Stomach (tissue), 9 donors: Measurements from ENCODE around the gene HTR1D. TPM values are rescaled to one million over a fixed set of nuclear protein-coding genes. Genes with fewer than 3 reads are reported as not detected.

ENCODE experiments used
- DNase-seq, 2 donors: peaks; one replicate each; pipeline versions ENCODE4 v3.0.0 to v3.0.0-alpha.2; 2013 to 2019
- H3K27ac ChIP-seq, 5 donors: fragments of 200-600 bp in 4 of 5; sonication (generic) in 4 of 5; one replicate each; pipeline ENCODE4 v1.5.1; 2013 to 2019; ENCODE audit warnings: mild to moderate bottlenecking in 1 of 5, moderate library complexity in 1 of 5
- H3K27me3 ChIP-seq, 3 donors: fragments of 200-600 bp; sonication (generic); one replicate each; pipeline ENCODE4 v1.5.1; 2017 to 2019; ENCODE audit warnings: mixed run types in 1 of 3
- H3K36me3 ChIP-seq, 4 donors: fragments of 200-600 bp; sonication (generic); 1 replicate in 3 of 4; 2 replicates in 1 of 4; pipeline ENCODE4 v1.5.1; 2016 to 2019
- H3K4me1 ChIP-seq, 4 donors: fragments of 200-600 bp; sonication (generic); one replicate each; pipeline ENCODE4 v1.5.1; 2016 to 2019
- H3K4me3 ChIP-seq, 4 donors: fragments of 200-600 bp; sonication (generic) in 3 of 4; one replicate each; pipeline ENCODE4 v1.5.1; 2016 to 2019; ENCODE audit warnings: mild to moderate bottlenecking in 1 of 4
- H3K9me3 ChIP-seq, 4 donors: fragments of 200-600 bp; sonication (generic); one replicate each; pipeline ENCODE4 v1.5.1; 2016 to 2019
- EP300 ChIP-seq: sonication (generic); formaldehyde crosslinking; IDR thresholded peaks from one replicate; pipeline ENCODE4 v1.6.1; 2017; ENCODE audit warnings: antibody characterized with exemption
- POLR2A ChIP-seq, 4 donors: fragments of 450-650 bp; IDR thresholded peaks; one replicate each; pipeline ENCODE4 v1.6.1; 2016; ENCODE audit warnings: antibody characterized with exemption in 4 of 4, control low read depth in 2 of 4, mild to moderate bottlenecking in 1 of 4, moderate library complexity in 1 of 4
- POLR2AphosphoS5 ChIP-seq, 3 donors: sonication (generic); formaldehyde crosslinking; IDR thresholded peaks; one replicate each; pipeline ENCODE4 v1.6.1; 2016; ENCODE audit warnings: antibody characterized with exemption in 3 of 3
- WGBS, 5 donors: extraction: QIAGEN DNeasy Blood & Tissue Kit in 3 of 5; methylation state at CpG; one replicate each; pipeline versions ENCODE4 v1.1.5 to v1.1.7; 2013 to 2018; 5-methylcytosine and 5-hydroxymethylcytosine counted together
- intact Hi-C: fragments of 100-400 bp; cut with DNase I; formaldehyde crosslinking; loops from one replicate; pipeline ENCODE4 v1.15.1; 2023; ENCODE audit warnings: low total_unique reads
- polyA plus RNA-seq, 3 donors: library from polyadenylated mRNA; stranded (reverse); fragments of 200-250 nt; gene quantifications; one replicate each; pipeline ENCODE4 v1.2.3, GENCODE V29; 2013
- total RNA-seq, 5 donors: library from RNA; depleted of rRNA; stranded (reverse); fragments of >200 nt; gene quantifications; one replicate each; pipeline versions ENCODE4 v1.1.0 to v1.2.3, GENCODE V29; 2014 to 2016
- TF ChIP-seq, protein P1 (sequence below), 7 experiments: fragments of 450-650 bp in 4 of 7; fragments of 200-600 bp in 3 of 7; sonication (generic) in 3 of 7; IDR thresholded peaks; one replicate each; pipeline ENCODE4 v1.5.1; 2016 to 2019; ENCODE audit warnings: antibody characterized with exemption in 7 of 7, control low read depth in 2 of 7, mild to moderate bottlenecking in 1 of 7
- donor health status: healthy with polysubstance abuse.
- donor health status: Bipolar disorder and iron deficiency.
- donor health status: healthy.

Gene HTR1D
- total and polyA plus RNA-seq, 8 donors: 0.19 to 0.58 TPM; not detected in 6

DNA sequence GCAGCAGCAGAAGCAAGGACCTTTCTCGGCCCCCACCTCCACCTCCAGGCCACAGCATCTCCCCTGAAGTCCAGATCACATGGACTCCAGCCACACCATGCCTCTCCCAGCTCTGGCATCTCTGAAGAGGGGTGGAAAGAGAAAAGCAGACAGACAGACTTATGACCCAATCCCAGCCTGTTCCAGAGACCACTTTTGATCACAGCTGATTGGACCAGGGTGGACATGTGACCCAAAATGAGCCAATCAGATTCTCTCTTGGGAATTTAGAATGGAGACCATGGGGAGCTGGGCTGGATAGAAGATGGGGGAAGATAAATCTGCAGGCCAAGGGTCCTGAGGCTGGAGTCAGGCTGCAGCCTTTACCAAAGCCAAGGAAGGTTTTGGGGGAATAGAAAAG, 16.4 kb downstream of the HTR1D start:
- H3K4me1 ChIP-seq: no peaks in the 10 kb centered on the region
- no peak for TF ChIP-seq EP300
- TF ChIP-seq POLR2AphosphoS5 (IDR thresholded peaks at IDR 0.05): no peak
- TF ChIP-seq, protein P1, sequence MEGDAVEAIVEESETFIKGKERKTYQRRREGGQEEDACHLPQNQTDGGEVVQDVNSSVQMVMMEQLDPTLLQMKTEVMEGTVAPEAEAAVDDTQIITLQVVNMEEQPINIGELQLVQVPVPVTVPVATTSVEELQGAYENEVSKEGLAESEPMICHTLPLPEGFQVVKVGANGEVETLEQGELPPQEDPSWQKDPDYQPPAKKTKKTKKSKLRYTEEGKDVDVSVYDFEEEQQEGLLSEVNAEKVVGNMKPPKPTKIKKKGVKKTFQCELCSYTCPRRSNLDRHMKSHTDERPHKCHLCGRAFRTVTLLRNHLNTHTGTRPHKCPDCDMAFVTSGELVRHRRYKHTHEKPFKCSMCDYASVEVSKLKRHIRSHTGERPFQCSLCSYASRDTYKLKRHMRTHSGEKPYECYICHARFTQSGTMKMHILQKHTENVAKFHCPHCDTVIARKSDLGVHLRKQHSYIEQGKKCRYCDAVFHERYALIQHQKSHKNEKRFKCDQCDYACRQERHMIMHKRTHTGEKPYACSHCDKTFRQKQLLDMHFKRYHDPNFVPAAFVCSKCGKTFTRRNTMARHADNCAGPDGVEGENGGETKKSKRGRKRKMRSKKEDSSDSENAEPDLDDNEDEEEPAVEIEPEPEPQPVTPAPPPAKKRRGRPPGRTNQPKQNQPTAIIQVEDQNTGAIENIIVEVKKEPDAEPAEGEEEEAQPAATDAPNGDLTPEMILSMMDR (IDR thresholded peaks at IDR 0.05): no peak
- TF ChIP-seq POLR2A (IDR thresholded peaks at IDR 0.05): no peak
- H3K9me3 ChIP-seq: no peaks in the 10 kb centered on the region
- no peak for DNase-seq
- no peak overlapping the region for H3K27ac ChIP-seq
- WGBS, 5 donors: 71 to 89% (median 83%) methylated on average over 1 of the region's 1 CpG
- peaks cover 0 to 14% (median 7%) of the 10 kb centered on the region in 3 donors for H3K27me3 ChIP-seq
- intact Hi-C loops: no loop called here
- no peaks in the 10 kb centered on the region for H3K36me3 ChIP-seq
- no peak overlapping the region for H3K4me3 ChIP-seq

DNA sequence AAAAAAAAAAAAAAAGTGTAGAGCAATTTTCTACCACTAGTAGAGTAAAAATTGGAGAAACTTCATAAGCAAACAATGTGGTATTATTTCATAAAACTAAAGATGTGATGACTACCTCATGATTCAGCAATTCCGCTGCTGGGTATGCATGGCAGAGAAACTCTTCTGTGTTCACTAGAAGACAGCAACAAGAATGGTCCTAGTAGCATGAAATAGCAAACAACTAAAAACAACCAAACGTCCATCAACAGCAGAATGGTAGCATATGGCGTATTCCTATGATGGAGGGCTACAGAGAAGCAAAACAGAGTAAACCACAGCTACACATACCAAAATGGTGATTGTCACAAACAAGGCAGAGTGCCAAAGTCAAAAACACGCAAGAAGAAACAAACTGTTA, 18.9 kb downstream of the HTR1D start:
- Histone ChIP-seq H3K27me3 (peaks cover 0 to 15% (median 7%) of the 10 kb centered on the region in 3 donors), H3K27ac (no peak overlapping the region), H3K4me3 (no peak overlapping the region), H3K36me3 (no peaks in the 10 kb centered on the region), H3K4me1 (peaks cover 0 to 3% (median 0%) of the 10 kb centered on the region in 4 donors), H3K9me3 (no peaks in the 10 kb centered on the region)
- intact Hi-C loops: no loop called here
- WGBS, 5 donors: 58 to 67% (median 61%) methylated on average over 4 of the region's 4 CpGs
- TF ChIP-seq, protein P1 (IDR thresholded peaks at IDR 0.05): no peak
- TF ChIP-seq POLR2AphosphoS5 (IDR thresholded peaks at IDR 0.05): no peak
- no peak for TF ChIP-seq POLR2A (IDR thresholded peaks at IDR 0.05)
- TF ChIP-seq EP300: no peak
- no peak for DNase-seq

DNA sequence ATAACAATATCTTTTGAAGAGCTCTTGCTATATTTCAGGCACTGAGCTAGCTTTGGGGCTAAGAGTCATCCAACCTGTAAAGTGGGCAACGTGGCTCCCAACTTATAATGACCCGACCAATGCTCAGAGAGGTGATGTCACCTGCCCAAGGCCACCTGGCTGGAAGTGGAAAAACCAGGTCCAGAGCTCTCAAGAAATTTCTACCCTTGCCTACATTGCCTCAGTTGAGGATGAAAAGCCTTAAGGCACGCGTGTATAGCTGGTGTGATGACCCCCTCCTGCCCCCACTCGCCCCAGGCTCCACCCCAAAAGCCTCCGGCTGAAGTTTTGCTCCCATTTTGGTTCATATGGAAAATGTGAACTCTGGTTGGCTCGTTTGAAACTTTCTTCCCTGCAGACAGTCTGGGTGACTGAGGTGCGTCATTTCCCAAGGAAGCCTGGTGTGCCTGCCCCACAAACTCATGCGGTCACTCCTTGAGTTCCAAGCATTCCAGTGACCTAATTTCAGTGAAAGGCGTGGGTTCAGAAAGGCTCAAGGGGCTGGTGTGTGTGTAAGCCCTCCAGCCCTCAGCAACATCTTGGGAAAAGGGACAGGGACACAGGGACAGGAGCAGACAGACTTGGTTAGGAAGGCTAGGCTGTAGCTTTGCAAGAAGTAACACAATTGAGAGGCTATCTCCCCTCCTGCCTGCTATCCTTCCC, 20.5 kb downstream of the HTR1D start:
- TF ChIP-seq, protein P1 (IDR thresholded peaks at IDR 0.05): no peak
- TF ChIP-seq POLR2A (IDR thresholded peaks at IDR 0.05) (no peak), POLR2AphosphoS5 (IDR thresholded peaks at IDR 0.05) (no peak), EP300 (no peak)
- H3K9me3 ChIP-seq: no peaks in the 10 kb centered on the region
- 52 to 65% (median 59%) methylated on average over 9 to 10 of the region's 10 CpGs for WGBS, 5 donors
- H3K4me1 ChIP-seq: peaks cover 0 to 3% (median 0%) of the 10 kb centered on the region in 4 donors
- H3K27me3 ChIP-seq: peaks cover 0 to 14% (median 7%) of the 10 kb centered on the region in 3 donors
- no peak for DNase-seq
- no peak overlapping the region for H3K4me3 ChIP-seq
- no peak overlapping the region for H3K27ac ChIP-seq
- no peaks in the 10 kb centered on the region for H3K36me3 ChIP-seq
- intact Hi-C loops: no loop called here

DNA sequence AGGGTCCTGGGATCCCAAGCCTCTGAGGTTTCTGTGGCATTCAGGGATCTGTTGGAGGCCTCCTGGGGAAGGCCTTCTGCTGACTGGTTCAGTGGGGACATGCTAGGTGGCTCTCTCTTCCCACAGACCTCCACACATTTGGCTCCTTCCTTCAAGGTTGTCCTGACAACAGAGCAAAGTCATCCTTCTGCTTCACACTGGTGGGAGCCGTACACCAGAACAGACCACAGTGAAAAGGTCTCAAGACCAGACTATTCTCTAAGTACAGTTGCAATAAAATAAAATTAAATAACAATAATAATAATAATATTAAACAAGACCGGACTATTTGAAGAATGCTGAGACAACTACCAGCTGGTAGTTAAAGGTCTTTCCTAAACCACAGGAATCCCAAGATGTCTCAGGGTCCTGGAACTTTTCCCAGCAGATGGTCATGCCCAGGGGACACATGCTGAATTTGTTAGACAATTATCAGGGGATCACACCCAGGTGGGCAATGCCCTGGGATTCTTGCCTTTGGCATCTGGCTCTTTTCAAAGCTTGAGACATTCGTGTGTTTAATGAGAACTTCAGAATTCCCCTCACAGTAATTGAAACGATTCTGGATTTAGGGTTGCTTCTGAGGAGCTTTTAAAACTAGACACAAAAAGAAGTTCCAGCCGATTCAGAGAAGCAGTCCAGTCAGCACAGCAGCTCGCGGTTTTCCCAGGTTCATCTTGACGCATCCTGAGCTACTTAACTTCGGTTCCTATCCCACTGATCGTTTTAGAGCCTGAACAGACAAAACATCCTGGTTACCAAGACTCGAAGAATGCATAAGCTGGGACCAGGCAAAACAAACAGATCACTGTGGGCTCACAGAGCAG, 22.9 kb downstream of the HTR1D start:
- no peaks in the 10 kb centered on the region for H3K36me3 ChIP-seq
- no peak for DNase-seq
- peaks cover 0 to 7% (median 0%) of the 10 kb centered on the region in 3 donors for H3K27me3 ChIP-seq
- WGBS, 5 donors: 55 to 62% (median 58%) methylated on average over 11 of the region's 11 CpGs
- H3K4me1 ChIP-seq: peaks cover 0 to 3% (median 0%) of the 10 kb centered on the region in 4 donors
- no peak overlapping the region for H3K27ac ChIP-seq
- H3K9me3 ChIP-seq: no peaks in the 10 kb centered on the region
- no peak for TF ChIP-seq POLR2A (IDR thresholded peaks at IDR 0.05)
- TF ChIP-seq, protein P1 (IDR thresholded peaks at IDR 0.05): no peak
- no peak for TF ChIP-seq EP300
- TF ChIP-seq POLR2AphosphoS5 (IDR thresholded peaks at IDR 0.05): no peak
- intact Hi-C loops: no loop called here
- H3K4me3 ChIP-seq: no peak overlapping the region
